Mucosa of descending colon (tissue), 3 donors: Measurements from ENCODE around the gene TTC33. TPM values are rescaled to one million over a fixed set of nuclear protein-coding genes. Genes with fewer than 3 reads are reported as not detected.

Source experiments
- ATAC-seq: fragments of 200-7000 bp; cut with Tn5 transposase; one replicate; pipeline ENCODE4 v1.9.1; 2020; ENCODE audit warnings: mild to moderate bottlenecking, moderate library complexity
- DNase-seq, 3 donors: peaks; one replicate each; pipeline ENCODE4 v3.0.0-alpha.2; 2020
- H3K36me3 ChIP-seq: fragments of 200-600 bp; one replicate; pipeline ENCODE4 v1.8.0; 2021; ENCODE audit warnings: low read depth, mild to moderate bottlenecking
- H3K4me1 ChIP-seq: fragments of 200-600 bp; one replicate; pipeline ENCODE4 v1.8.0; 2021; ENCODE audit warnings: low read depth, mild to moderate bottlenecking
- H3K4me3 ChIP-seq: fragments of 200-600 bp; one replicate; pipeline ENCODE4 v1.8.0; 2021; ENCODE audit warnings: mild to moderate bottlenecking
- H3K9me3 ChIP-seq: fragments of 200-600 bp; one replicate; pipeline ENCODE4 v1.8.0; 2021; ENCODE audit warnings: mild to moderate bottlenecking
- intact Hi-C, 2 donors: fragments of 100-400 bp; cut with DNase I in 1 of 2; cut with micrococcal nuclease in 1 of 2; formaldehyde crosslinking; loops; one replicate each; pipeline versions ENCODE4 v1.11.0 to v1.11.1; 2022; cut with DNase I, micrococcal nuclease
- total RNA-seq, 3 donors: library from RNA; stranded (reverse); fragmentation: NEBNext Ultra II Directional in 2 of 3; extraction: Animal tissue kit (Norgen Biotek cat#: 25700) in 2 of 3; gene quantifications; one replicate each; pipeline versions ENCODE4 v1.2.1 to v1.2.4, GENCODE V29; 2021 to 2023
- TF ChIP-seq, protein P1 (sequence below): fragments of 200-600 bp; IDR thresholded peaks from one replicate; pipeline ENCODE4 v1.8.0; 2022; ENCODE audit warnings: antibody characterized with exemption, mild to moderate bottlenecking
- donor health status: DM: no; HTN: no; CAD: no; lungs with moderate emphysema.
- donor health status: DM: no; HTN: no; CAD: no.
- donor health status: DM: no; HTN: yes; CAD: no.

The TTC33 gene
- total RNA-seq, 3 donors from 2014 or later: 15.1 to 22.6 (median 17.2) TPM

DNA sequence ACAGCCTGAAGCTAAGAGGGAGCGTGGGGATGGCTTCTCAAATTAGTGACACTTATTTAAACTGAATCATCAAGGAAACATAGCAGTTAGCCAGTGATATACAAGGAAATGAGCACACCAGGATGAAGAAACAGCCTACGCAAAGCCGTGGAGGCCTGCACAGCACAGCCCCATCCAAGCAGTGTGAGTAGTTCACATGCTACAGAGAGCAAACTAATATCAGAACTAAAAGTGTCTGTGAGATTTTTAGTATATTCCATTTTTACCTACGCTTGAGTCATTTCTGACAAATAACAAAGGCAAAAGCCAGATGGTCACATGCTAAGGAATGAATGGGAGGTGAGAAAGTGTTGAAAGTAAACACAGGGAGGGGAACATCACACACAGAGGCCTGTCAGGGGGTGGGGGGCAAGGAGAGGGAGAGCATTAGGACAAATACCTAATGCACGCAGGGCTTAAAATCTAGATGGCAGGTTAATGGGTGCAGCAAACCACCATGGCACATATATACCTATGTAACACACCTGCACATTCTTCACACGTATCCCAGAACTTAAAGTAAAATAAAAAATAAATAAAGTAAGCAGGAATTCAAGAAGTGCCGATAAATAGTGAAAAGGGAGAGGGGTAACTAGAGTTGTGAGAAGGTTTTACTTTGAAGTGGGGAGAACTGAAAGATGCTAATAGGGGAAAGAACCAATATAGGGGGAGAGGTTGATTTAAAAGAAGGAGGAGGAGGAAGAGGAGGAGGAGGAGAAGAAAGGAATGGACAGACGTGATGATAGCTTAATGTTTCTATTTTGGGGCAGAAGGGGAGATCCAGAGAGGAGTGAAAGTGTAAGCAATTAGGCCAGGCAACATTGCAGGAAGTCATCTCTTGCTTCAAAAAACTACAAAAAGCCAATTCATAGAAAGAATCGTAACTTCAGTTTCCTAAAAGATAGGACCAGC lies 177.0 kb downstream of the TTC33 start:
- no peak for ATAC-seq
- DNase-seq: no peak
- intact Hi-C loops: no loop called here

DNA sequence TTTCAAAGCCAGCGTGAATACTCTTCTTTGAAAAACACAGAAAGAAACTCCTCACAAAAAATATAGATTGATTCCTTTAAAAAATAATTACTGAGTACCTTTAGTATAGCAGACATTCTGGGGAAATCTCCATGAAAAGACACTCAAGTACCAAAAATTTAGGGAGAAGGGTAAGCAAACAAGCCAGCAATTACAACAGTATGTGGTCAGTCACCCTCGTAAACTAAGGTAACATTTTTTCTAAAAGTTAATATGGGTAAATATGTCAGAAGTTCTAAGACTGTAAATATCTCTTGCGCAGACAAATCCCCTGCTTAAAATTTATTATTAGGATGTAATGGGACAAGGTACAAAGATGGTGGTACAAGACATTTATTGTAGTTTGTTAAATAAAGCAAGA lies 178.0 kb downstream of the TTC33 start:
- DNase-seq (no peak), ATAC-seq (no peak)
- intact Hi-C loops: no loop called here
- TF ChIP-seq, protein P1, sequence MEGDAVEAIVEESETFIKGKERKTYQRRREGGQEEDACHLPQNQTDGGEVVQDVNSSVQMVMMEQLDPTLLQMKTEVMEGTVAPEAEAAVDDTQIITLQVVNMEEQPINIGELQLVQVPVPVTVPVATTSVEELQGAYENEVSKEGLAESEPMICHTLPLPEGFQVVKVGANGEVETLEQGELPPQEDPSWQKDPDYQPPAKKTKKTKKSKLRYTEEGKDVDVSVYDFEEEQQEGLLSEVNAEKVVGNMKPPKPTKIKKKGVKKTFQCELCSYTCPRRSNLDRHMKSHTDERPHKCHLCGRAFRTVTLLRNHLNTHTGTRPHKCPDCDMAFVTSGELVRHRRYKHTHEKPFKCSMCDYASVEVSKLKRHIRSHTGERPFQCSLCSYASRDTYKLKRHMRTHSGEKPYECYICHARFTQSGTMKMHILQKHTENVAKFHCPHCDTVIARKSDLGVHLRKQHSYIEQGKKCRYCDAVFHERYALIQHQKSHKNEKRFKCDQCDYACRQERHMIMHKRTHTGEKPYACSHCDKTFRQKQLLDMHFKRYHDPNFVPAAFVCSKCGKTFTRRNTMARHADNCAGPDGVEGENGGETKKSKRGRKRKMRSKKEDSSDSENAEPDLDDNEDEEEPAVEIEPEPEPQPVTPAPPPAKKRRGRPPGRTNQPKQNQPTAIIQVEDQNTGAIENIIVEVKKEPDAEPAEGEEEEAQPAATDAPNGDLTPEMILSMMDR: no peak
- Histone ChIP-seq H3K4me1 (no peaks in the 10 kb centered on the region), H3K36me3 (no peaks in the 10 kb centered on the region), H3K9me3 (no peaks in the 10 kb centered on the region), H3K4me3 (no peak overlapping the region)

More for the DNA sequence above, 177.0 kb downstream of the TTC33 start:
- TF ChIP-seq, protein P1: no peak
- no peaks in the 10 kb centered on the region for H3K36me3 ChIP-seq
- H3K9me3 ChIP-seq: no peaks in the 10 kb centered on the region
- H3K4me1 ChIP-seq: no peaks in the 10 kb centered on the region
- H3K4me3 ChIP-seq: no peak overlapping the region

DNA sequence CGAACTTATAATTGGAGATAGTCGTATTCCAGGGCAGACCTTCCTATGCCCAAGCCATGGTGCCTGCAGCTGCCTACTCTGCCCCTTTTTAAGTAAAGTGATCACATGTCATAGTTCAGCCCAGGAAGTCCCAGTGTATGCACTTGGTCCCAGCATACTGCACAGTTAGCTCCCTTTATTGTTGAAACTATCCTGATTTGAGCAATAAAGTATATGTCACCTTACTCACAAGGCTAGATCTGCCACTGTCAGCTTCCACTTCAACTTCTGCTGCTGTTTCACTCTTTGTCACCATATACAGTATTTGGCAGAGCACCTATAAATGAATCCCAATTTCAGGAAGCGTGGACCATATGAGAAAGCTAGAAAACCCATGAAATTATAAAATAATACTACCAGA lies 179.8 kb downstream of the TTC33 start:
- Histone ChIP-seq H3K36me3 (no peaks in the 10 kb centered on the region), H3K4me1 (no peaks in the 10 kb centered on the region), H3K9me3 (no peaks in the 10 kb centered on the region), H3K4me3 (no peak overlapping the region)
- ATAC-seq (no peak), DNase-seq (no peak)
- intact Hi-C loops: no loop called here
- TF ChIP-seq, protein P1: no peak

DNA sequence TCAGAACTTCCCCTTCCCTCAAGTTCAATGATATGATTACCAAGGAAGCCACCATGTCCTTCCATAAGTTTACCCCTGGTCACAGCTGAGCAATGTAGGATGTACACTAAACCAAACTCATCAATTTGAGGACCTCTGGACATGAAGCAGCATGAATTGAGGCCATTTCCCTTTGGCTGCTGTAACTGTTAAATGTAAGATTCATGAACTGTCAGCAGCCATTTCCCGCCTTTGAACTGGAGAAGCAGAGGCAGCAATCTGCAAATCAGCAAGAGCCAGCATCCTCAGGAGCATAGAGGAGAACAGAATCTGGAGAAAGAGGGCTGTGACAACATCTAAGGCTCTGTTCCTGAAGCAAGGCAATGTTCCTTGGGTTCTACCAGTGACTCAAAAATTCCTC lies 180.3 kb downstream of the TTC33 start:
- TF ChIP-seq, protein P1: no peak
- no peaks in the 10 kb centered on the region for H3K9me3 ChIP-seq

DNA sequence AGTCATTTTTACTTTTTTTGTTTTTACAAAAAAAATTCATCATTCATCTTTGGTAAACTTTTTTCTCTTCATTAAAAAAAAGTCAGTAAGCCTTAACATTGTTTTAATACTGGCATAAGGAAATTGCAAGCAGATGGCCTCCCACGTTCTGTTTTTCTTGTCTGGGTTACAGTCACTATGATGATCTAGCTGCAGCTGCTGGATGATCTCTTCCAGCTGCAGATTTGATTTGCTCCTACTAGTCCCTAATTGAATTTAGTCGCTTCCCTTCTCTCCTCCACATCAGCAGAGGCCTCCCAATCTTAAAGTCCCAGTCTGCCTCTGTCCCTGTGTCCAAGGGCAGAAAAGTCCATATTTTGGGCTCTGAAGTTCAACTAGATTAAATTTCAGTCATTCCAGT lies 182.8 kb downstream of the TTC33 start:
- ATAC-seq (no peak), DNase-seq (peak in 1 of 3 donors; percentile 16)
- H3K9me3 ChIP-seq: no peaks in the 10 kb centered on the region
- no peaks in the 10 kb centered on the region for H3K4me1 ChIP-seq
- H3K36me3 ChIP-seq: no peaks in the 10 kb centered on the region
- TF ChIP-seq, protein P1: no peak
- intact Hi-C loops: no loop called here
- no peak overlapping the region for H3K4me3 ChIP-seq

More for the DNA sequence above, 180.3 kb downstream of the TTC33 start:
- intact Hi-C loops: no loop called here
- DNase-seq (no peak), ATAC-seq (no peak)
- Histone ChIP-seq H3K36me3 (no peaks in the 10 kb centered on the region), H3K4me1 (no peaks in the 10 kb centered on the region), H3K4me3 (no peak overlapping the region)
